Measurements from ENCODE around the gene RBM12.

The RBM12 gene

GRCh38 chr20:35653893-35654292 is 10.8 kb downstream of the RBM12 start:
- no peak for DNase-seq (ENCODE audit: low spot score)

- no peak for DNase-seq (ENCODE audit: low spot score)
Observed at GRCh38 chr20:35653430-35653734, 11.3 kb downstream of the RBM12 start.

- DNase-seq (ENCODE audit: low spot score), result no peak
Observed at GRCh38 chr20:35652641-35653429, 11.9 kb downstream of the RBM12 start.

GRCh38 chr20:35651958-35652357 is 12.7 kb downstream of the RBM12 start:
- DNase-seq (ENCODE audit: low spot score), result no peak

GRCh38 chr20:35650632-35651031 is 14.1 kb downstream of the RBM12 start:
- no peak for DNase-seq (ENCODE audit: low spot score)

- DNase-seq (ENCODE audit: low spot score), result no peak
Observed at GRCh38 chr20:35648836-35649235, 15.9 kb downstream of the RBM12 start.

GRCh38 chr20:35644806-35645205 is 19.9 kb downstream of the RBM12 start:
- no peak for DNase-seq (ENCODE audit: low spot score)

GRCh38 chr20:35643045-35643444 is 21.7 kb downstream of the RBM12 start:
- no peak for DNase-seq (ENCODE audit: low spot score)

GRCh38 chr20:35641743-35642142 is 23.0 kb downstream of the RBM12 start:
- no peak for DNase-seq (ENCODE audit: low spot score)

GRCh38 chr20:35640724-35641123 is 24.0 kb downstream of the RBM12 start:
- DNase-seq (ENCODE audit: low spot score), result no peak

- no peak for DNase-seq (ENCODE audit: low spot score)
Observed at GRCh38 chr20:35638751-35639150, 25.9 kb downstream of the RBM12 start.

GRCh38 chr20:35637276-35637675 is 27.4 kb downstream of the RBM12 start:
- DNase-seq (ENCODE audit: low spot score), result no peak

- DNase-seq (ENCODE audit: low spot score), result no peak
Observed at GRCh38 chr20:35636095-35636494, 28.6 kb downstream of the RBM12 start.

- DNase-seq (ENCODE audit: low spot score), result no peak
Observed at GRCh38 chr20:35635652-35636051, 29.0 kb downstream of the RBM12 start.

GRCh38 chr20:35632539-35633115 is 32.1 kb downstream of the RBM12 start:
- DNase-seq (ENCODE audit: low spot score), result no peak

- no peak for DNase-seq (ENCODE audit: low spot score)
Observed at GRCh38 chr20:35630636-35631035, 34.1 kb downstream of the RBM12 start.

- no peak for DNase-seq (ENCODE audit: low spot score)
Observed at GRCh38 chr20:35629427-35630145, 35.1 kb downstream of the RBM12 start.

GRCh38 chr20:35627121-35627520 is 37.6 kb downstream of the RBM12 start:
- DNase-seq (ENCODE audit: low spot score), result no peak

- no peak for DNase-seq (ENCODE audit: low spot score)
Observed at GRCh38 chr20:35626386-35627001, 38.2 kb downstream of the RBM12 start.

- no peak for DNase-seq (ENCODE audit: low spot score)
Observed at GRCh38 chr20:35625584-35626385, 38.9 kb downstream of the RBM12 start.

- DNase-seq (ENCODE audit: low spot score), result no peak
Observed at GRCh38 chr20:35621560-35621946, 43.1 kb downstream of the RBM12 start.

All from AG08396 (cell line).